Skin epidermis (tissue), 12 donors: ENCODE data around the gene MOAP1.
"Not testable (repeated sequence)": the region's sequence is repeated elsewhere in the genome, so short reads cannot be mapped to it uniquely, and the experiment has no call there.

Experiments used
- H3K27ac ChIP-seq, 21 experiments: fragments of 200-600 bp; sonication (generic) in 11 of 21; one replicate each; pipeline ENCODE4 v1.5.0; 2020; ENCODE audit warnings: mild to moderate bottlenecking in 3 of 21, inconsistent platforms in 2 of 21, moderate library complexity in 2 of 21
- H3K4me3 ChIP-seq, 7 experiments: fragments of 200-600 bp; sonication (generic) in 2 of 7; one replicate each; pipeline ENCODE4 v1.5.0; 2020; ENCODE audit warnings: inconsistent platforms in 2 of 7, mild to moderate bottlenecking in 2 of 7, moderate library complexity in 1 of 7

The MOAP1 gene

GRCh38 chr14:93184391-93185348 is at the start of gene MOAP1, which contains the start of gene LYSET:
TSS of gene MOAP1 (minus strand) at chr14:93184897. CDS start at chr14:93184242, 655 bp downstream.
TSS of gene LYSET (plus strand) at chr14:93185317. CDS start at chr14:93185406, 89 bp downstream.
- H3K27ac ChIP-seq = peak within 1 kb of the TSS; percentile 79 to 97 (median 90)
- peak within 1 kb of the TSS; percentile 59 to 99 (median 98) for H3K4me3 ChIP-seq

GRCh38 chr14:93233078-93233477 is 48.4 kb upstream of the MOAP1 start:
- not testable (repeated sequence) for H3K4me3 ChIP-seq, H3K27ac ChIP-seq

DNA sequence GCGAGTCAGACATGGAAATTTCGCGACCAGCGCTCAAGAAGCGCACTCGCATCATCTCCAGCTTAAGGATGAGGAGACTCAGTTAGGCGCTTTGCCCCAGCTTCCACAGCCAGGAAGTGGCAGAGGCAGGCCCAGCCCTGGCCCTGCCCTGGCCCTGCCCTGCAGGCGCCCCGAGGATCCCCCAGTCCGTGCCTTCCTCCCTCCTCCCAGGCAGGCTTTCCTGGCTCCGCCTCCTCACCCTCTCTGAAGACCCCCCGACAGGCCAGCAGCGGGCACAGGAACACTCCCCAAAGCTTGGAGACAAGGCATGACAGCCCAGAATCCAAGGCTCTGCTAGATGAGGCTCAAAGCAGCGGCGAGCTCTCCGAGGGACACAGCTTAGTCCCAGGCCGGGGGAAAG is 47.5 kb upstream of the MOAP1 start:
- H3K27ac ChIP-seq = no peak overlapping the region
- peak overlapping the region in 1 of 7 experiments; percentile 36 for H3K4me3 ChIP-seq

DNA sequence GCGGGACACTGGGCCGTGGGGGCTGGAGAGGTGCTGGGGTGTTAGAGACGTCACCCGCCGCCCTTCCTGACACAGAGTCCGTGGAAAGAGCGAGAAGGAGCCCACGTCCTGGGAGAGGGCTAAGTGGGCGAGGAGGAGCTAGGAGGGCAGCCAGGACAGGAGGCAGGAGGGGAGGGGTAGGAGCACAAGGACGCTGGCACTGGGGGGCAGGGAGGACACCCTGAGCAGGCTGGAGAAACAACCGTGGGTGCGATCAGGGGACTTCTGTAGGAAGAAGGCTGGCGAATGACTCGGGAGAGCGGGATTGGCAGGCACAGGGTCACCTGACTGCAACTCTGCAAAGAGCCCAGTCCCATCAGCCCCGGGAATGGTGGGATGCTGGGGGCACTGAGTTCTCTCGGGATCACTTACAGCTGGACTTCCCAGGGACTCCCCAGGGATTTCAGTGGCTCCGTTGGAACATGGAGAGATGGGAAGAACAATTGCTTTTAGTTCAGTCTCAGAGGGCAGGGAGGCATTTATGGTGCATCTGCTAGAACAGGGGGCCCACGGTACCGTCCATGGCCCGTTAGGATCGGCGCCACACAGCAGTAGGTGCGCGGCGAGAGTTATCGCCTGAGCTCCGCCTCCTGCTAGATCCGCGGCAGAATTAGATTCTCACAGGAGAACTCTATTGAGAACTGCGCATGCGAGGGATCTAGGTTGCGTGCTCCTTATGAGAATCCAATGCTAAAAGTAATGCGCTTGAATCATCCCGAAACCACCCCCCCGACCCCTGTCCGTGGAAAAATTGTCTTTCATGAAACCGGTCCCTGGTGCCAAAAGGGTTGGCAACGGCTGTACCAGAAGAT is 46.7 kb upstream of the MOAP1 start:
- peak overlapping the region; percentile 21 to 36 (median 25) for H3K4me3 ChIP-seq
- no peak overlapping the region for H3K27ac ChIP-seq

GRCh38 chr14:93230539-93230938 is 45.8 kb upstream of the MOAP1 start:
- Histone ChIP-seq H3K27ac (no peak overlapping the region), H3K4me3 (no peak overlapping the region)

DNA sequence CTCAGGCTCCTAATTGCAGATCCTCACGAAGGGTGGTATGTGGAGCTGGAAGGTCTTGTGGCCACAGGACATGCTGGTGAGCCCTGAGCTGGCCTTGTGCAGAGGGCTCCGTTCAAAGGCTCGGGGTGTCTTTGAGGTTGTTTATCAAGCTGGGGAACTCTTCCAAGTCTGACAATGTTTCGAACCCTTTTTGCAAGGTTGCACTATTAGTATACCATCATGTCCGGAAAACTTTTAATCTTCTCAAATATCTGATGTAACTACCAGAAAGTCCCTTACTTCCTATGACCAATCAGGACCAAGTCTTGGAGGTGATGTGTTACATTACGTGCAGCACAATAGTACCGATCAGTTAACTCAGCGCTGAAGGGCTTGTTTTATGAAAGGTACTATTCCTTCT is 43.9 kb upstream of the MOAP1 start:
- no peak overlapping the region for H3K4me3 ChIP-seq

GRCh38 chr14:93223565-93223964 is 38.9 kb upstream of the MOAP1 start:
- no peak overlapping the region for H3K4me3 ChIP-seq
- H3K27ac ChIP-seq = no peak overlapping the region

More for the DNA sequence above, 43.9 kb upstream of the MOAP1 start:
- H3K27ac ChIP-seq = no peak overlapping the region

DNA sequence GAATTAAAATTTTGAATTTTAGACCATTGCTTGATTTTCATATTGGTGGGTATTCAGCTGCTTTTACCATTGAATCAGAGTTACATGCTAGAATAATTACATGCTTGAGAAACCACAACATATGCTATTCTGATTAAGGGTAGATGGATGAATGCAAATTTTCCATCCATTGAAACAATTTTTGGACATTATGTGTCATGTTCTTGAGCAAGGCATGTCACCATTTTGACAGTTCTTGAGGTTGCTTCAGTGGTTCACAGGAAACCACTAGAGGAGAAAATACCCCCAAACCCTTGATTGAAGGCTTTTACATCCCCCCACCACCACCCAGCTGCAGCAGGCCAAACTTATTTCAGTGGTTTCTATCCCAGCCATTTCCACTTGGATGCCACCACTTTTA is 35.8 kb upstream of the MOAP1 start:
- Histone ChIP-seq H3K27ac (no peak overlapping the region), H3K4me3 (no peak overlapping the region)

GRCh38 chr14:93219103-93219726 is 34.5 kb upstream of the MOAP1 start:
- Histone ChIP-seq H3K27ac (no peak overlapping the region), H3K4me3 (no peak overlapping the region)

- H3K27ac ChIP-seq = no peak overlapping the region
- no peak overlapping the region for H3K4me3 ChIP-seq
These were observed 29.9 kb upstream of the MOAP1 start for GRCh38 chr14:93214598-93214997.

GRCh38 chr14:93212432-93212831 is 27.7 kb upstream of the MOAP1 start:
- no peak overlapping the region for H3K4me3 ChIP-seq
- H3K27ac ChIP-seq = no peak overlapping the region

- Histone ChIP-seq H3K4me3 (peak overlapping the region; percentile 69 to 99 (median 86)), H3K27ac (peak overlapping the region; percentile 54 to 95 (median 86))
These were observed 23.0 kb upstream of the MOAP1 start for GRCh38 chr14:93207468-93208308.

DNA sequence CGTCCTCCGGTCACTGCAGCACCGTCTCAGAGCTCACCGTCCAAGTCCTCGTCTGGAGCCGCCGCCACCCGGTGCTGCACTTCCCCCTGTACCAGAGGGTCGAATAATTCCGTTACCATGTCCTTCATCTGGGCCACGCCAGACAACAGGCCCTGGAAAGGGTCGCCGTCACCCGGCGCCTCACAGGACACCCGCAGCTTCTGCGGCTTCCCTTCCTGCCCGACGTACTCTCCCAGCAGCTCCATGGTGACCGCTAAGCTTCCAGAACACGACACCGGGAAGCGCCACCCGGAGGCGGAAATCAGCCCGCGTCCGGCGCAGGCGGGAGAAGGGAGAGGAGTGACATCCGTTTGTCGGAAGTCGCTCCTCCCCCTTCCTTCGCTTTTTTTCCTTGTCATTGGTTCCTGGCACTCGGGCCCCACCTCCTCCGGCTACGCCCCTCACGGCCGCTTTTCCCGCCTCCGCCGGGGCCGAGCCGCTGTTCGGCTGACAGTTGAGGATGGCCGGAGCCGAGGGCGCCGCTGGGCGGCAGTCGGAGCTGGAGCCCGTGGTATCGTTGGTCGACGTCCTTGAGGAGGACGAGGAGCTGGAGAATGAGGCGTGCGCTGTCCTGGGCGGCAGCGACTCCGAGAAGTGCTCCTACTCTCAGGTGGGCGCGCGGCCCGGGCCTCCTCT is 22.2 kb upstream of the MOAP1 start, which contains the start of the genes GON7 and UBR7:
Gene GON7 (minus strand): TSS at position 273 of the 675 bp plus-strand sequence. CDS start 28 bp downstream, at position 245.
Gene UBR7 (plus strand): TSS at position 464 of the 675 bp plus-strand sequence. CDS start 36 bp downstream, at position 500.
- peak within 1 kb of the TSS; percentile 54 to 95 (median 86) for H3K27ac ChIP-seq
- H3K4me3 ChIP-seq = peak within 1 kb of the TSS; percentile 69 to 99 (median 86)

DNA sequence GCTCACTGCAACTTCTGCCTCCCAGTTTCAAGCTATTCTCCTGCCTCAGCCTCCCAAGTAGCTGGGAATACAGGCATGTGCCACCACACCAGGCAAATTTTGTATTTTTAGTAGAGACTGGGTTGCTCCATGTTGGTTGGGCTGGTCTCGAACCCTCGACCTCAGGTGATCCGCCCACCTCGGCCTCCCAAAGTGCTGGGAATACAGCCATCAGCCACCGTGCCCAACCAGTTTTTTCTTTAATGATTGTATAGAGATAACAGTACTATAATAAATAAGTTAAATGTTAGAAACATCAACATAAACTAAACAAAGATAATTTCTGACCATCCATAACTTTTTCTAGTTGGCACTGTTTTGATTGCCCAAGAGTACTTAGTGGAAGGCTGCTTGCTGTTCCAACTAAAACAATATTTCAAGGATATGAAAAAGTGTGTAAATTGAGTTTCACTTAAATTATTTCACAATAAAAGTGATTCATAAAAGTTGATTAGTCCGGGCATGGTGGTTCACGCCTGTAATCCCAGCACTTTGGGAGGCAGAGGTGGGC is 16.5 kb upstream of the MOAP1 start:
- no peak overlapping the region for H3K27ac ChIP-seq
- no peak overlapping the region for H3K4me3 ChIP-seq

GRCh38 chr14:93200553-93200952 is 15.9 kb upstream of the MOAP1 start:
- H3K27ac ChIP-seq = no peak overlapping the region
- no peak overlapping the region for H3K4me3 ChIP-seq

DNA sequence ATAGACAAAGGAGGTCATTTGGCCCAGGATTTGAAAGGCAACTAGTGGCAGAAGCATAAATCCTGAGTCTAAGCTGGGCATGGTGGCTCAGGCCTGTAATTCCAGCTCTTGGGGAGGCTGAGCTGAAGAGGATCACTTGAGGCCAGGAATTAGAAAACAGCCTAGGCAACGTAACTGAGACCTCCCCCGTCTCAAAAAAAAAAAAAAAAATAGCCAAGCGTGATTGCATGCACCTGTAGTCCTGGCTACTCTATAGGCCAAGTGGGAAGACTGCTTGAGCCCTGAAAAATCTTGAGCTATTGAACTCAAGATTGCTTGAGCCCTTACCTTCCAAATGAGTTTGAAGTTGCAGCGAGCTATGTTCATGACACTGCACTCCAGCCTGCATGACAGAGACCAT is 14.3 kb upstream of the MOAP1 start:
- Histone ChIP-seq H3K27ac (no peak overlapping the region), H3K4me3 (no peak overlapping the region)

- H3K4me3 ChIP-seq = no peak overlapping the region
- no peak overlapping the region for H3K27ac ChIP-seq
These were observed 10.8 kb upstream of the MOAP1 start for GRCh38 chr14:93195316-93195999.
